Activated naive CD4-positive, alpha-beta T cell treated with anti-CD3 and anti-CD28 coated beads, Interleukin-2, amount 50 U/mL, for 16 hours (primary cell): ENCODE data around the gene ENPP5.

Experiments used
- DNase-seq: peaks from one replicate; pipeline ENCODE4 v3.0.0-alpha.2; 2020

ENPP5 gene, protein sequence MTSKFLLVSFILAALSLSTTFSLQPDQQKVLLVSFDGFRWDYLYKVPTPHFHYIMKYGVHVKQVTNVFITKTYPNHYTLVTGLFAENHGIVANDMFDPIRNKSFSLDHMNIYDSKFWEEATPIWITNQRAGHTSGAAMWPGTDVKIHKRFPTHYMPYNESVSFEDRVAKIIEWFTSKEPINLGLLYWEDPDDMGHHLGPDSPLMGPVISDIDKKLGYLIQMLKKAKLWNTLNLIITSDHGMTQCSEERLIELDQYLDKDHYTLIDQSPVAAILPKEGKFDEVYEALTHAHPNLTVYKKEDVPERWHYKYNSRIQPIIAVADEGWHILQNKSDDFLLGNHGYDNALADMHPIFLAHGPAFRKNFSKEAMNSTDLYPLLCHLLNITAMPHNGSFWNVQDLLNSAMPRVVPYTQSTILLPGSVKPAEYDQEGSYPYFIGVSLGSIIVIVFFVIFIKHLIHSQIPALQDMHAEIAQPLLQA

DNA sequence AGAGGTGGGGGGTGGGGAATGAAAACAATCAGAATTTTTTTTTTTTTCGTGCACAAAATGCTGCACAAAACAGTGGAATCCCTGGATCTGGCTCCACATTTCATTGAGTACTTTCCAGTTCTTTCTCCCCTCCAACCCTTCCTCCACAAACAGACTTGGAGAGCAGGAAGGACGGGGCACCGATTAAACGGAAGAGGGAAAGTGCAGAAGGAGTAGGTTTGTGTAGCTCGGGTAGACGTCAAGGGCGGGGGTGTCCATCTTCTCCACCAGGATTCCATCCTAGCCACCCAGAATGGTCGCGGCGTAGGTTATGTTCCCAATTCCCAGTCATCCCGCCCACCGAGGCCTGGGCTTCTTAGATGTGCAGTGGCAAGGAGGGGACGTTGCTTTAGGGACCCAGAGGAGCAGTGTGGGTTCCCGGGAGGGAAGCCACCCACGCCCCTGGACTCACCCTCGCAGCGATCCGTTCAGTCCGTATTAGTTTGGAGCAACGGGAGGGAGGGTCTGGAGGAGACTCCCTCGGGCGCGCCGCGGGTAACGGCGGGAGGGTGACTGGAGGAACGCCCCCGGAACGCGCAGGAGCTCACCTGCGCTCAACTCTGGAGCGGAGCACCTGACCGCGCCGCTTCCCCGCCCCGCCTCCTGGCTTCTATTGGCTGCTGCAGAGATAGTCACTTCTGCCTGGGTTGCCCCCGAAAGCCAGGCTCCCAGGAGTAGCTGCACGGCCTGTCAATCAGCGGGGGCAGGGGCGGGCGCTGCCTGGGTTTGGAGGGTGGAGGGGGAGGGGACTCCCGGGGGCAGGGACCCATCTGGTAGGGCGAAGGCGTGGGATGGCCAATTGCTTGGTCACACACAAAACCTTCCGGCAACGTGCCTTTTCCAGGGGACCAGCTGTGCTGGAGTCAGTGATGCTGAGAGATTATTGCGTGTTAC, at the start of gene ENPP5:
ENPP5 (minus strand) TSS at position 624 of the 933 bp plus-strand sequence. CDS start 2,718 bp downstream, outside the sequence.
- peak; percentile 59 for DNase-seq

DNA sequence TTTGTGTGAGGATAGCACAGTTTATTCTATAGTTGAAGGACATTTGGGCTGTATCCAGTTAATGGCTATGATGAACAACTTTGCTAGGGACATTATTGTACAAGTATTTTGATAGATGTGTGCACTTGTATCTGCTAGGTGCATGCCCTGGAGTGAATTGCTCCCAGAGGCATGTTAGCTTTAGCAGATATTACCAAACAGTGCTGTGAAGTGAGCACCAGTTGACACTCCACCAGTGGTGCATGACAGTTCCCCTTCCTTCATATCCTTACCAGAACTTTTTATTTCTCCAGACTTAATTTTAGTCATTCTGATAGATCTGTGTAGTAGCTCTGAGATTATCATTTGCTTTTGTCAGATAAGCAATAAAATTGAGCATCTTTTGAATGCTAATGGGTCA, 48.9 kb upstream of the ENPP5 start:
- no peak for DNase-seq

DNA sequence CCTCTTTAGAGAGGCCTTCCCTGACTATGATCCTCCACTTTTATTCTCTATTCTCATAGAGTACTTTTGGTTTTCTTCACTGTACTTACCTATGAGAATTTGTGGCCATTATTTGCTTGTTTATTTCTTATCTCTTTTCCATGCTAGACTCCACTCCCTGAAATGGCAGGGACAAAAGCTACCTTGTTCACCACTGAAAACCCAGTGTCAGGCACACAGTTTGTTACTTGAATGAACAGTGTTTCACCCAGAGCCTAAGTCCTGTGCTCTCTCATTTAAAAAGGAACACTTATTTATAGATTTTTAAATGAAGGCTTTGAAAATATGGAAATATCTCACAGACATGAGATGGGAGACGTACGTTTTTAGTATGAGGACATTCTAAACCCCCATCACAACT, 47.7 kb upstream of the ENPP5 start:
- no peak for DNase-seq

DNA sequence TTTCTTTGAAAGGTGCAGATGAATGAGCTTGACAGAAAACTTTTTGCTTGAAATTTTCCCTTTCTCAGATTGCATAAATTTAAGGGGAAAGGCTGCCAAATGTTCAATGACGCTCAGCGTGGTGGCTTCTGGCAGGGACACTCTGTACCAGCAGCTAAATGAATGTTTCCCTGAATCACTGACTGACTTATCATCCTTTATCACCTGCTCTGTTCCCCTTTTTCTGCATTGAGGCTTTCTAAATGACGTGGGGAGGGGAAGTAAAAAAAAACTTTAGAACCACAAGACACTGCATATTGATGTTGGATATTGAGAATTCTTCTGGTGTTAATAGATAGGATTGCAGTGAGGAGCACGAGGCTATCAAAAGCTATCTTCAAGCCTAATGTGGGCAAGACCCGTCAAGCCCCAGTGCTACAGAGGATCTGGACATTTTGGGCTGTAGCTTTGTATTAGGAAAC, 46.9 kb upstream of the ENPP5 start:
- no peak for DNase-seq

DNA sequence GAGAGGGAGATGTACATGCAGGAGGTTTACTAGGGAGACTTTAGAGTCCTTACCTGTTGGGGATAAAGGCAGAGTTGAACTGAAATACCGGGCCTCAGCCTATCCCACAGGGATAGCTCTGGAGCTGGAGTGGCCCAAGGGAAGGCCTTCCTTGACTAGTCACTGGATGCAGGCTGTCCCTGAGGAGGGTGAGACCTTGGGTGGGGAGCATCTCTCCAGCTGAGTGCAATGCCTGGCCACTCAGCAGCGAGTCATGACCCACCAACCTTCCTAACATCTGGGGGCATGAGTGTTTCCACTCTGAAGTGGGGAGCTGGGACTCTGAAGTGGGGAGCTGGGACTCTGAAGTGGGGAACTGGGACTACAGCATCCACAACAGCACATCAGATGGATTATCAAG, 46.1 kb upstream of the ENPP5 start:
- no peak for DNase-seq

DNA sequence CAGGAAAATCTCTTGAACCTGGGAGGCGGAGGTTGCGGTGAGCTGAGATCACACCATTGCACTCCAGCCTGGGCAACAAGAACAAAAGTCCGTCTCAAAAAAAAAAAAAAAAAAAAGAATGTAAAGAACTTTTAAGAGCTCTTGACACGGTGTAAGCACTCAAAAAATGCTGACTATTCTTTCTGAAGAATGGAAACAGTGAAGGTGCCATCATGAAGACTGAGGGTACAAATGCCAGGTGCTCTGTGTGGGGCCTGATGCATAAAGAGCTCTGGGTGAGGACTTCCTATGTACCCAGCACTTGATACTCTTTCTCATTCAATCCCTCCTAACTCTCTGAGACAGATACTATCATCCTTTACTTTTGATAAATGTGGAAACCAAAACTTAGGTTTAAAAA, 45.0 kb upstream of the ENPP5 start:
- DNase-seq: no peak

DNA sequence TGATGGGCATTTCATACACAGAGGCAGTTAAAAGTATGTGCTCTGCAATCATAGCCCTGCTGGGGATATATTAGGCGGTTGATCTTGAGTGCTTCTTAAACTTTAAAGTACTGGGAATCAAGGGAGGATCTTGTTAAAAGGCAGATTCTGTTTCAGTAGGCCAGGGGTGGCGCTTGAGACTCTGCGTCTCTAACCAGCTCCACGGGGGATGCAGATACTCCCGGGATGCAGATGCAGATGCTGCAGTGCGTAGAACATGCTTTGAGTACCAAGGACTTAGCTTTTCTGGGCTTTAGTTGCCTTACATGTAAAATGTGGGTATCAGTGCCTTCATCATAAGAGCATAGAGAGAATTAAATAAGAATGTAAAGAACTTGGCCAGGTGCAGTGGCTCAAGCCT, 44.4 kb upstream of the ENPP5 start:
- DNase-seq: no peak

DNA sequence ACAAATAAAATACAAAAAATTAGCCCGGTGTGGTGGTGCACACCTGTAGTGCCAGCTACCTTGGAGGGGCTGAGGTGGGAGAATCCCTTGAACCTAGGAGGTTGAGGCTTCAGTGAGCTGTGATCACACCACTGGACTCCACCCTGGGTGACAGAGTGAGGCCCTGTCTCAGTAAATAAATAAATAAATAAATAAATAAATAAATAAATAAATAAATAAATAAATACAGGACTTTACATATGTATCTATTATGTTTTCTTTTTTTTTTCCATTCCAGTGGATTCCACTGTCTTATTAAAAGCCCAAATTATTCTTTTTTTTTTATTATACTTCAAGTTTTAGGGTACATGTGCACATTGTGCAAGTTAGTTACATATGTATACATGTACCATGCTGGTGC, 41.1 kb upstream of the ENPP5 start:
- no peak for DNase-seq

DNA sequence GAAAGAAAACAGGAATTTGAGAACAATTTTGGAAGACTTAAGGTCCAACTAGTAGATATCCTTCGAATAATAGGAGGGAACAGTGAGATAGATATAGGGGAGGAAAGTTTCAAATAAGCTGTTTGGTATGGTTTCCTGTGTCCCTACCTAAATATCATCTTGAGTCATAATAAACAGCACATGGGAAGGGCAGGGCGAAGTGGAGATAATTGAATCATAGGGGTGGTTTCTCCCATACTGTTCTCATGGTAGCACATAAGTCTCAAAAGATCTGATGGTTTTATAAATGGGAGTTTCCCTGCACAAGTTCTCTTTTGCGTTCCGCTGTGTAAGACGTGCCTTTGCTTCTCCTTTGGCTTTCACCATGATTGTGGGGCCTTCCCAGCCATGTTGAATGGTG, 39.5 kb upstream of the ENPP5 start:
- no peak for DNase-seq

DNA sequence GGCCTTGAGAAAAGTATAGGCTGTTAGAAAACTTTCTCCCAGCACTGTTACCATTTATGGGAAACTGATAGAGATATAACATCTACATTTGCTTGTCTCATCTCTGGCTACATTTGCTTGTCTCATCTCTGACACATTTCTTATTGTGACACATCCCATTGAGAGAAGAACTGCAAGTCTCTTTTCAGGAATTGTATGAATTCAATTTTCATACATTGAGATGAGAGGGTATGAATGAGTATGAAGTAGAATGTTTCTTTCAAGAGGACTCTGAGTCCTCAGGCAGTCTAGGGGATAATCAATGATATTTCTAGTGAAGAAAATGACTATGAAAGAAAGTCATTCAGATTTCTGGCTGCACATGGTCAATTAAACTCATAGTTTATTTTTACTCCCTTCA, 37.5 kb upstream of the ENPP5 start:
- no peak for DNase-seq

DNA sequence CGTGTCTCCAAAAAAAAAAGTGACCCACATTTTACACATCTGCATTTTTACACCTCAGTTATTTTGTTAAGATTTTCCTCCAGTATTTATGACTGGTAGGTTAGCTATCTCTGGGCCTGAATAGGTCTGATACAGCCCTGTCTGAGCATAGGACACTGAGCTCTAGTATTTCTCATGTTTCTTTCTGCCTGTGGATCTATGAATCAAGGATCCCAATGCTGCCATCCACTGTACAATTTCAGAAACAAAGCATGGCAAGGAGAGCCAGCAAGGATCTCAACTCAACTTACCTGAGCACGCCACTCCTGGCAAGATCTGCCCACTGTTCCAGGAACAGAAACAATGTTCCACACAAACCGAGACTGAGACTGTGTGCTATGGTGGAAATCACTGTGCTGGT, 36.4 kb upstream of the ENPP5 start:
- no peak for DNase-seq

DNA sequence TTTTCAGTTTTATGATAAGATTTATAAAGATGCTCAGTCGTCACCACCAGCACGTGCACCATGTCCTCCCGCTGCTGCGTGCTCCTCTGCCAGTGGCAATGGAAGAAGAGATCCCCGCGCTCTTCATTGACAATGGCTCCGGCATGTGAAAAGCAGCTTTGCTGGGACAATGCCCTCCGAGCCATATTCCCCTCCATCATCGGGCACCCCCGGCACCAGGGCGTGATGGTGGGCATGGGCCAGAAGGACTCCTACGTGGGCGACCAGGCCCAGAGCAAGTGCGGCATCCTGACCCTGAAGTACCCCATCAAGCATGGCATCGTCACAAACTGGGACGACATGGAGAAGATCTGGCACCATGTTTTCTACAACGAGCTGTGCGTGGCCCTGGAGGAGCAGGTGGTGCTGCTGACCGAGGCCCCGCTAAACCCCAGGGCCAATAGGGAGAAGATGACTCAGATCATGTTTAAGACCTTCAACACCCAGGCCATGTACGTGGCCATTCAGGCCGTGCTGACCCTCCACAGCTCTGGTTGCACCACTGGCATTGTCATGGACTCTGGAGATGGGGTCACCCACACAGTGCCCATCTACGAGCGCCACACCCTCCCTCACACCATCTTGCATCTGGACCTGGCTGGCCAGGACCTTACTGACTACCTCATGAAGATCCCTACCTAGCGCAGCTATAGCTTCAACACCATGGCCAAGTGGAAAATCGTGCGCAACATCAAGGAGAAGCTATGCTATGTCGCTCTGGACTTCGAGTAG, 34.3 kb upstream of the ENPP5 start:
- DNase-seq: no peak

DNA sequence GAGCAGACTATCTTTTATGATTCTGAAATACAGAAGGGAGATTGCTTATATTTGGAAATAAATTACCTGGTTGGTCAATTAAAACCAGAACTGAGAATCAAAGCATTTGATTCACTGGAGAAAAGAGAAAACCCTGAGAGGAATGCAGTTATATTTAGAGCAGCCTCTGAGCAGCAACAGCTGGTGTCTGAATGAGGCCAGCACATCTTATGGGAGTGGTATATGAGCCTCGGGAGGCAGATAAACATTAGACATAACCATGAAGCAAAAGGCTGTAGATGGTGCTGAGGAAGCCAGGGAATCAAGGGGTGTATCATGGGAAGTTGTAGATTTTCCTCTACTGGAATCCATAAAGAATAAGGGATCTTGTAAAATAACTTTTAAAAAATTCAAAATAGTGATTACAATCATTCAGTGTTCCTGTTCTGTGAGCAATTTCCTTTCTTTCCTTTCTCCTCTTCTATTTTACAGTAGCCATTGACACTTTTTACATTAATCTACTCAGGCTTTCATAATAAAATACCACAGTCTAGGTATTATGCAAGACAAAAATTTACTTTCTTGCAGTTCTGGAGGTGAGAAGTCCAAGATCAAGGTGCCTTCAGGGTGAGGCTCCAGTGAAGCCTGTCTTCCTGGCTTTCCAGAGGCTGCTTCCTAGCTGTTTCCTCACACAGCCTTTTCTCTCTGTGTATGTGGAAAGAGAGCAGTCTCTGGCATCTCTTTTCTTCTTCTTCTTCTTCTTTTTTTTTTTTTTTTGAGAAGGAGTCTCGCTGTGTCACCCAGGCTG, 32.8 kb upstream of the ENPP5 start:
- DNase-seq: no peak

DNA sequence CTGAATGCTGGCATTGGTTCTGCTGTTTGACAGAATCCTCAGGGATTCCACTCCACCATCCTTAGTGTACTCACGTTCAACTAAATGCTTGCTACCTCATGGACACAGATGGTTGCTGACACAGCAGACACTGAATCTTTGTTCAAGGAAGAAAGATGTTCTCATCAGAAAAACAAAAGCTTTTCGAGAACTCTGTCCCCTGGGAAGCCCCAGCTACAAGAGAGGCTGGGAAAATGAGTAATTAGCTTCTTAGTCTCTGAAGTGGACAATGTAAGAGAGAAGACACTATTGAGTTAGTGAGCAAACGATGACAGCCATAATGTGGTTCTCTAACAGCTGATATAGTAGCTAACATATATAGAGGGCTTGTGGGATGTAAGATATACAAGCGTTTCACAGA, 30.9 kb upstream of the ENPP5 start:
- no peak for DNase-seq

DNA sequence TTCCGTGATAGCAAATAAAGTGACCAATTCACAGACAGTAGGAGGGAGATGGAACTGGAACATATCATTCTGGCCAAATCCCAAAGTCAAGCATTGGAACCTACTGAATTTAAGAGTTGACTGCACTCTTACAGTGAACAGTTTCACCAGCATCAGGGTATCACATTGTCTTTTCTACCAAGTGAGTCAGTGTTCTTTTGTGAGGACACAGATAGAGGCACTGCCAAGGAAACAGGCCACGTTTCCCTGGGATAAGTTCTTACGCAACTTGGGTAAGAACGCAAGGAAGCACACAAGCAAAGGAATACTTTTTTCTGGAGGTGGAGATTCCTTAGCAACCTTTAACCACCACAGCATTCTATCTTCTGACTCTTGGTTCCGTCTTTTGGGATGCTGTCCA, 28.6 kb upstream of the ENPP5 start:
- DNase-seq: no peak

DNA sequence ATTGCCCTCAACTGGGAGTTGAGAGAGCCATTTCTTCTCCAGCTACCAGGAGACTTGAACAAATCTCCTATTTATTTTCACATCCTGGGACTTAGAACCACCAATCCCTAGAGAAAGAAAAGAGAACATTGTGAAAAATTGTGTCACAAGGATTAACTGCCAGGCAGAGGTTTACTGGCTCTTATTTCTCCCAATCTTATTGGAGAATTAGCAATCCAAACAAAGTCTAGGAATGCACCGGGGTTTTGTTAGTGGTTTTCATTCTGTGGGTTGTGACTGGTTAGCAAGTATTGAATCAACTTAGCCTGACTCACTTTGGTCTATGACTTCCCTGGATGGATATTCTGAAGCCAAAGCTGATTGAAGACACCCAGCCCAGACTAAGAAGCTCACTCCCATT, 21.2 kb upstream of the ENPP5 start:
- DNase-seq: no peak

DNA sequence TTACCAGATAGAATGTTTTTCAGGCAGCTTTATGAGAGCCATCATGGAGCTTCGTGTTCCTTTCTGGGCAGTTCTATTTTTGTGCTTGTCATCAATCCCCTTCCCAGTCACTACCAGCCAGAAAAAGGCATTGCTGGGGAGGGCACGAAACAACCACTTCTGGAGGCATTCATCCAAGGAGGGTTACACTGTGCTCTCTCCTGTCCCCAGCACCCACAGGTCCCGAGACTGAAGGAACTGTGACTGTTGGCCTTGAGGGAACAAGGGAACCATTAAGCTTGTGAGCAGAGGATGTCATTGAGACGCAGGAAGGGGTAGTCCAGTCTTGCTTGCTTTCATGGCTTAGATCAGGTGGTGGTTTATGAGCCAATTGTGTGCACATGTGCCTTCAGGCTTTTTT, 20.1 kb upstream of the ENPP5 start:
- DNase-seq: no peak

DNA sequence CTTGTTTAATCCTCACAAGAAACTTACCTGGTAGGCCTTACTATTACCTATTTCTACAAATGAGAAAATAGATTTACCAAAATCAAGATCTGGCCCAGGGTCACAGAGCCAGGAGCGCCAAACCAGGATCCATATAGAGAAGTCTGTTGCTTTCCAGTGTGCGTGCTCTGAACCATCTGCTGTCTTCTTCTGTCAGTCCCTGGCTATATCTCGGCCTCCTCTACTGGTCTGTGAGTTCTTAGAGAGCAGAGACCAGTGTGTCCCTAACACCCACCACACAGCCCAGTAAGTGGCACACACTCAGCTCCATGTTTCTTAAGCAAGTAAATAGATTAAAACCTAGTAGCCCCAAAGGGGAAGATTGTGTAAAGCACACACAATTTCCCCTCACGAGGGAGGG, 18.9 kb upstream of the ENPP5 start:
- DNase-seq: no peak

DNA sequence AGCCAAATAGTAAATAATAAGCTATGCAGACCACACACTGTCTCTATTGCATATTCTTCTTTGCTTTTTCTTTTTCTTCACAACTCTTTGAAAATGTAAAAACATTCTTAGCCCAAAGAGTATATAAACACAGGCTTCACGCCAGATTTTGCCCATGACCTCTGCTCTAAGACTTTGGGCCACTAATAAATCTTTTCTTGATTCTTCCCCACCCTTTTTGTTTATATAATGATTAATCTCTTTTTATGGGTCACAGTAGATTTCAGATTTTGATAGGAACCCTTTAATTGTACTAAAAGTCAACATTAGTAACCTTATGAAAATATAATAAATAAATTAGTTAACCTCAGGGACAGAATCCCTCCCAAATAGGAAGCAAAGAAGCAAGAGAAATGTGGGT, 15.8 kb upstream of the ENPP5 start:
- no peak for DNase-seq

DNA sequence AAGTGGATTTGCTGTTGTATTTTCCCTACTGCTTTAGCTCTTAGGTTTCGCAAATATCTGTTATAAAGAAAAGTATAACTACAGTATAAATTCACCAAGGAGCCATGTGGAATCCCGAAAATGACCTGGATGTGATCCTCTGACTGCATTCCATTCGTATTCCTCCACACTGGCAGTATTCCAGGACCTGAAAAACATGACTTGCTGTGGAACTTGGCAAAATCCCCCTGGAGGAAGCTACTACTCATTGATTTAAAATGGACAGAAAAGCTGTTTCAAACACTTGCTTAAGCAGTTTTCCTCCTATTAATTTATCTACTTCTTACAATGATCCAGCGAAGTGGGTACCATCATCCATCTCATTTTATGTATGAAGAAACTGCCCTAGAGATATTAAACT, 13.3 kb upstream of the ENPP5 start:
- no peak for DNase-seq

DNA sequence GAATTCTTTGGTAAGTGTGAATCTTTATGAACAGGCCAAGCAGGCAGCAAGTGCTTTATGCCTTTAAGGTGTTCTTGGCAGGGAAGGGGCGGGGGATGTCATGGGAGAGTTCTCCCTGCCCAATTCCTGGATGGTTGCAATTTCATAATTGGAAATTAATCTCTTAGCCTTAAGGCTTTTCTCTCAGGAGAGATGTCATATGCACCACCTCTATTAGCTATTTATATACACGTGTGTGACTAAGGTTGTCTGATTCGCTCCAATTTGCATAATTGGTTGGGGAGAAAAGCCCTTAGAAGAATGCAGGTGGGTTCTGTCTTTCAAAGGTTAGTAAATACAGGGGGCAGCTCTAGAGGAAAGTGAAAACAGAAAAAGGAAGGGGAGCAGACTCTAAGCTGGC, 5.2 kb upstream of the ENPP5 start:
- DNase-seq: no peak

DNA sequence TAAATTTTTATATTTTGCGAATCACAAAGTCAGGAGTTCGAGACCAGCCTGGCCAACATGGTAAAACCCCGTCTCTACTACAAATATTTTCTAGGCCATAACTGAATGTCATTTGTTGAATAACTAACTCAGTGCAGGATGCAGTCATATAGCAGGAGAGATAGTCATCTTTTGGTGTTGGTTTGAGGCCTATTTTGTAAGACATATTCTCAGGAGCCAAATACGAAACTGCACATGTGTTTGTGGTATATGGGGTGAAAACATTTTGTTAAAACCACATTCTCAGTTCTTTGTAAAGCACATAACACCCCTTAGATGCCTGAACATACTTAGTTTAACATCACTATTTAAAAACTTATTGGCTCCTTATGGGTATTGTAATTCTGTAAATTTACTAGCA, 4.7 kb upstream of the ENPP5 start:
- DNase-seq: no peak
